Natural killer cell (primary cell): ENCODE data around the gene PDLIM4. TPM values are rescaled to one million over a fixed set of nuclear protein-coding genes. Genes with fewer than 3 reads are reported as not detected.

Experiments used
- ATAC-seq, 3 donors: fragments of 150-1000 bp in 2 of 3; fragments of 200-7000 bp in 1 of 3; cut with Tn5 transposase; 1 replicate in 1 of 3; 2 replicates in 2 of 3; pipeline ENCODE4 v1.10.0; 2021; ENCODE audit warnings: mild to moderate bottlenecking in 2 of 3, moderate library complexity in 2 of 3
- DNase-seq, 2 donors: peaks; one replicate each; pipeline versions ENCODE4 v3.0.0 to v3.0.0-alpha.2; 2013 to 2021; ENCODE audit warnings: mixed read lengths in 1 of 2
- H3K27ac ChIP-seq: one replicate; pipeline ENCODE4 v1.5.1; 2013; ENCODE audit warnings: mild to moderate bottlenecking, low read length
- H3K27me3 ChIP-seq: one replicate; pipeline ENCODE4 v1.6.1; 2013; ENCODE audit warnings: low read length; ENCODE audit not compliant: control insufficient read depth, insufficient read depth
- H3K36me3 ChIP-seq: one replicate; pipeline ENCODE4 v1.6.1; 2013; ENCODE audit warnings: low read length; ENCODE audit not compliant: control insufficient read depth, insufficient read depth
- H3K4me1 ChIP-seq: one replicate; pipeline ENCODE4 v1.6.1; 2013; ENCODE audit warnings: low read length; ENCODE audit not compliant: control insufficient read depth, insufficient read depth
- H3K4me3 ChIP-seq: one replicate; pipeline ENCODE4 v1.5.1; 2013; ENCODE audit warnings: low read length
- H3K9me3 ChIP-seq: one replicate; pipeline ENCODE4 v1.6.1; 2013; ENCODE audit warnings: low read length; ENCODE audit not compliant: control insufficient read depth, insufficient read depth
- H3K27ac Mint-ChIP-seq, 2 donors: one replicate each; pipeline ENCODE4 v1.8.0; 2022; ENCODE audit warnings: mild to moderate bottlenecking in 2 of 2, mixed read lengths in 2 of 2, moderate library complexity in 1 of 2
- H3K27me3 Mint-ChIP-seq, 2 donors: one replicate each; pipeline ENCODE4 v1.8.0; 2022; ENCODE audit warnings: low read depth in 2 of 2, mixed read lengths in 2 of 2
- H3K36me3 Mint-ChIP-seq: one replicate; pipeline ENCODE4 v1.8.0; 2022; ENCODE audit warnings: mixed read lengths
- H3K4me1 Mint-ChIP-seq, 2 donors: one replicate each; pipeline ENCODE4 v1.8.0; 2022; ENCODE audit warnings: mixed read lengths in 2 of 2
- H3K4me3 Mint-ChIP-seq: one replicate; pipeline ENCODE4 v1.8.0; 2022; ENCODE audit warnings: mild to moderate bottlenecking, moderate library complexity, mixed read lengths
- H3K9me3 Mint-ChIP-seq, 2 donors: one replicate each; pipeline ENCODE4 v1.8.0; 2022; ENCODE audit warnings: mixed read lengths in 2 of 2
- WGBS: methylation state at CpG from one replicate; pipeline ENCODE4 v1.1.7; 2013; ENCODE audit warnings: missing lambda C conversion rate; ENCODE audit not compliant: insufficient coverage; 5-methylcytosine and 5-hydroxymethylcytosine counted together
- intact Hi-C: fragments of 100-400 bp; cut with micrococcal nuclease; formaldehyde crosslinking; loops from one replicate; pipeline ENCODE4 v1.14.2; 2022
- total RNA-seq, 4 donors: library from RNA; stranded (reverse); fragments of 120-200 nt in 1 of 4; gene quantifications; one replicate each; pipeline versions ENCODE4 v1.2.3 to v1.2.4, GENCODE V29; 2013 to 2022
- TF ChIP-seq, protein P1 (sequence below): fragments of 200-600 bp; IDR thresholded peaks from one replicate; pipeline ENCODE4 v1.8.0; 2022; ENCODE audit warnings: antibody characterized with exemption

Gene PDLIM4
- total RNA-seq, 3 donors from 2014 or later (not counting 1 experiment from before 2014, with no cell fraction given) = not detected

DNA sequence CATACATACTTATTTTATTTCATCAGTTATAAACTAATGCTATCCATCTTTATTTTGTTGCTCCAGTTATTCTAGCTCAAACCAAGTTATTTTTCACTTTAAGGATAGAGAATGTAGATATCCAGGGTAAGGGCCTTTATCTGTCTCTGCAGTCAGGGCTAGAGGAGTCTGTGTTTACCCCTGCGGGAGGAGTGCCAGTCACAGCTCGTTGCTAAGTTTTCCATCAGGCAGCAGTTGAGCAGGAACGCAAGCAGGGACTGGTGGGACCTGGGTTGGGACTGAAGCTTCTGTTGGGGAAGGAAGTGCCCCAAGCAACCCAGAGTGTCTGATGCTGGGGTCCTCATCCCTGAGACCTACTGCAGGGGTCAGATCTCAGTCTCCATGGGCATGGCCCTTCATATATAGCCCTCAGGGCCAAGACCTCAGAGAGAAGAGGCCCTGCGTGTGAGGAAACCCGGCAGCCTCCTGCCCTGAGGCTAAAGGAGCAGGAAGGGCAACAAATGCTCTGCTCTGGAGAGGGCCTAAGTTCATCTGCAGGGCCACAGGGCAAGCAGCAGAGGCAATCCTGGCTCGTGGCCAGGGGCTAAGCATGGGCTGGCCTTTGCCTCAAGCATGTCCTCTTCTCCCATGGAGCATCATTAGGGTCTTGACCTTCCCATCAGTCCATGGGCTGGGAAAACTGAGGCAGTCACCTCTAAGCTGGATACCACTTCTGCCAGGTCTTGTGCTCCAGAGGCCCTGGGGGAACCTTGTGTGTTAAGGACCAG is 43.3 kb downstream of the PDLIM4 start:
- no peaks in the 10 kb centered on the region for H3K4me1 ChIP-seq
- H3K27ac Mint-ChIP-seq = no peak overlapping the region
- peaks cover 22 to 29% of the 10 kb centered on the region in 2 donors for H3K27me3 Mint-ChIP-seq
- no peak overlapping the region for H3K4me3 ChIP-seq
- no peak for DNase-seq
- H3K36me3 ChIP-seq = no peaks in the 10 kb centered on the region
- peaks cover 0 to 5% of the 10 kb centered on the region in 2 donors for H3K9me3 Mint-ChIP-seq
- H3K36me3 Mint-ChIP-seq = peaks cover 10% of the 10 kb centered on the region
- WGBS = 83% methylated on average over 6 of the region's 6 CpGs
- no peak overlapping the region for H3K27ac ChIP-seq
- peaks cover under 1% of the 10 kb centered on the region for H3K27me3 ChIP-seq
- TF ChIP-seq, protein P1, sequence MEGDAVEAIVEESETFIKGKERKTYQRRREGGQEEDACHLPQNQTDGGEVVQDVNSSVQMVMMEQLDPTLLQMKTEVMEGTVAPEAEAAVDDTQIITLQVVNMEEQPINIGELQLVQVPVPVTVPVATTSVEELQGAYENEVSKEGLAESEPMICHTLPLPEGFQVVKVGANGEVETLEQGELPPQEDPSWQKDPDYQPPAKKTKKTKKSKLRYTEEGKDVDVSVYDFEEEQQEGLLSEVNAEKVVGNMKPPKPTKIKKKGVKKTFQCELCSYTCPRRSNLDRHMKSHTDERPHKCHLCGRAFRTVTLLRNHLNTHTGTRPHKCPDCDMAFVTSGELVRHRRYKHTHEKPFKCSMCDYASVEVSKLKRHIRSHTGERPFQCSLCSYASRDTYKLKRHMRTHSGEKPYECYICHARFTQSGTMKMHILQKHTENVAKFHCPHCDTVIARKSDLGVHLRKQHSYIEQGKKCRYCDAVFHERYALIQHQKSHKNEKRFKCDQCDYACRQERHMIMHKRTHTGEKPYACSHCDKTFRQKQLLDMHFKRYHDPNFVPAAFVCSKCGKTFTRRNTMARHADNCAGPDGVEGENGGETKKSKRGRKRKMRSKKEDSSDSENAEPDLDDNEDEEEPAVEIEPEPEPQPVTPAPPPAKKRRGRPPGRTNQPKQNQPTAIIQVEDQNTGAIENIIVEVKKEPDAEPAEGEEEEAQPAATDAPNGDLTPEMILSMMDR = no peak
- H3K4me1 Mint-ChIP-seq = peaks cover 0 to 4% of the 10 kb centered on the region in 2 donors
- no peak for ATAC-seq
- H3K4me3 Mint-ChIP-seq = no peak overlapping the region
- intact Hi-C loops = no loop called here
- H3K9me3 ChIP-seq = no peaks in the 10 kb centered on the region

DNA sequence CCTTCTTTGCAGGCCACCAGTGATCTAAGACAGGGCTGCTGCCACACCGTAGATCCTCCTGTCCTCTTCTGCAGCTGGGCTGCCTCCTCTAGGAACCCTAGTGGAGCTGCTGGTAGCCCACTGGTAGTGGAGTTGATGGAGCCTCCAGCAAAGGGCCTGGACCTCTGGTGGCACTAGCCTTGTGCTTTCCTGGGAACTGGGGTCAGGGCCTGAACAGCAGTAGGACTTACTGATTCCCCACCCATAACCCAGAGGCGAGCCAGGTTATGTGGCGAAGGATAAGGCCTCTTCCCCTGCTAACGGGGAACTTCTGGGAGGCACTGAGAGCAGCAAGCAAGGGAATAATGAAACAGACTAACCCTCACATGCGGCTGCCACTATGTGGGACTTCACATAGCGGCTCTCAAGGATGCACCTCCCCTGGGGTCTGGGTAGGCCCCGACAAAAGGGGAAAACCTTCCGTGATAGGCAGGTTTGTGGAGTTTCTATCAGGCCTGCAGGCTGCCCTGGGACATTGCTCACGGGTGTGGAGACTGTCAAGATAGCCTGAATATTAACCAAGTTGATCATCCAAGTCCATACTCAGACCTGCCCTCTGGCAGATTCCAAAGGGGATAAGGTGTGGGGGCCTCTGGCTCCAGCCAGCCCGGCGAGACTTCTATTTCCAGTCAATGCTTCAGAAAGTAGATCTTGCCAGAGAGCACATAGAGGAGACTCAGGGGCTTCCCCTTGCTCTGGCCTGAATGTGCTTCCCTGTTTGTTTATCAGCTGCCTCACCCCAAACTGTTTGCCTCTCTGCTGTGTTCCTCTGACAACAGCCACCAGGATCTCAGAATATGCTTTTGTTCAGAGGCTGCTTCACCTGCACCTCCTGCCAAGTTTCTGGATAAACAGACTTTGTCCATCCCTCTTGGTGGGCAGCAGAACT is 44.1 kb downstream of the PDLIM4 start:
- intact Hi-C loops = no loop called here
- Histone ChIP-seq H3K27me3 (no peaks in the 10 kb centered on the region), H3K36me3 (no peaks in the 10 kb centered on the region), H3K9me3 (no peaks in the 10 kb centered on the region), H3K4me1 (no peaks in the 10 kb centered on the region), H3K4me3 (no peak overlapping the region), H3K27ac (no peak overlapping the region)
- H3K4me1 Mint-ChIP-seq = no peaks in the 10 kb centered on the region
- no peak overlapping the region for H3K27ac Mint-ChIP-seq
- ATAC-seq = no peak
- TF ChIP-seq, protein P1 = no peak
- H3K9me3 Mint-ChIP-seq = peaks cover 0 to 5% of the 10 kb centered on the region in 2 donors
- peaks cover 10% of the 10 kb centered on the region for H3K36me3 Mint-ChIP-seq
- no peak overlapping the region for H3K4me3 Mint-ChIP-seq
- H3K27me3 Mint-ChIP-seq = peaks cover 15 to 21% of the 10 kb centered on the region in 2 donors
- DNase-seq = no peak
- WGBS = 86% methylated on average over 11 of the region's 11 CpGs

DNA sequence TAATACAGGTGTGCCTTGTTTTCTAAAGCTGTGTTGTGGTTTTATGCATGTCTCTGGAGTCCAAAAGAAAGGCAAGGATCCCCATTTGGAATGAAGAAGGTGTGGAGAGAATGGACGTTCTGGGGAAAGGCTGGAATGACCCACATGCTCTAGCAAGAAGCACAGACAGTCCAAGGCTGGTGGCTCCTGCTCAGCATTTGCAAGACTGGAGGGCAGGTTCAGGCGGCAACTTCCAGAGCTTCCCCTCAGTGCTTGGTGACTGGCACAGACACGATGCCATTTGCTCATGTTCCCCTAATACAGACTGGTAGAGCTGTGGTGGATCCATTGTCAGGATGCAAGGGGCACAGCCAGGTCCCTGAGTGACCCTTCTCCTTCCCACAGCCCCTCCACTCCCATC is 44.9 kb downstream of the PDLIM4 start:
- no peaks in the 10 kb centered on the region for H3K4me1 ChIP-seq
- Mint-ChIP-seq H3K4me3 (no peak overlapping the region), H3K27me3 (peaks cover 10 to 13% of the 10 kb centered on the region in 2 donors), H3K9me3 (peaks cover 0 to 5% of the 10 kb centered on the region in 2 donors), H3K27ac (no peak overlapping the region), H3K4me1 (no peaks in the 10 kb centered on the region), H3K36me3 (peaks cover 10% of the 10 kb centered on the region)
- no peak overlapping the region for H3K4me3 ChIP-seq
- H3K27ac ChIP-seq = no peak overlapping the region
- H3K27me3 ChIP-seq = no peaks in the 10 kb centered on the region
- no peak for ATAC-seq
- H3K9me3 ChIP-seq = no peaks in the 10 kb centered on the region
- TF ChIP-seq, protein P1 = no peak
- intact Hi-C loops = no loop called here
- no peak for DNase-seq
- no peaks in the 10 kb centered on the region for H3K36me3 ChIP-seq
- WGBS = 81% methylated on average over 3 of the region's 3 CpGs
